OCI-M2 (cell line): ENCODE measurements around the gene MKX.
"Not testable (repeated sequence)": the region's sequence is repeated elsewhere in the genome, so short reads cannot be mapped to it uniquely, and the experiment has no call there.

Experiments used
- DNase-seq: peaks from one replicate; lab custom pipeline; 2025; ENCODE audit not compliant: unreplicated experiment; lab: John Stamatoyannopoulos, UW

The MKX gene

DNA sequence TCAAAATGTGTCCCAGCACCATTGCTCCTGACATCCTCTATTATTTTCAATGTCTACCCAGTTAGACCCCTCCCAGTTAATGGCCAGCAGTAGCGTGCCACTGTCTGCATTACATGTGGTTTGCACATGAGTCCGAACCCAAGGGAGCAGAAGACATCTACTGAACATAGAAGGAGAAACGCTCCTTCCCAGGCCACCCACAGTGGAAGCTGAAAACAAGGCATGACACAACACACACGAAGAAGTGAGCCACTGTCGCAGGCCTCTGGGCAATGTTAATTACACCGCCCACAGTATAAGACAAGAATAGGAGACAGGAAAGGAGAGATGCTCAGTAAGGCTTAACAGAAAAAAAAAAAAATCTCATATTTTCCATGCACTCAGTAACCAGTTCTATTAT lies 50.5 kb downstream of the MKX start:
- no peak for DNase-seq

GRCh38 chr10:27692663-27693062 lies 53.0 kb downstream of the MKX start:
- DNase-seq: no peak

GRCh38 chr10:27688991-27689390 lies 56.6 kb downstream of the MKX start:
- DNase-seq: no peak

GRCh38 chr10:27688276-27688675 lies 57.3 kb downstream of the MKX start:
- DNase-seq: no peak

DNA sequence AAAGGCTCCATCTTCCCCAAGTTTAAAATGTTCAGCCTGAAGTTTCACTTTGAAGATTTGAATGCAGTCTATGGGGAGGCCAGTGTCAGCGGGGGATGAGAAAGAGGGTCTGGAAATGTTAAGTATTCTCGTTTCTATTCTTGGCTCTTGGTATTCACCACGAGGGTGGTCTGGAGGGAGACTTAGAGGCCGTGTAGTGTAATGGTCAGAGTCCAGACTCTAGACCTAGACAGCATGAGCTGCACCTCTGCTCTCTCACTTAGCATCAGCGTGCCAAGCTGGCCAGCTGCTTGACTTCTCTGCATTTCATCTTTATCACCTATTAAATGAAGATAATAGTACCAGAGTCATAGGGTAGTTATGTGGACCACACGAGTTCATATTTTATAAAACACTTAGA lies 57.9 kb downstream of the MKX start:
- DNase-seq: no peak

- no peak for DNase-seq
Observed at GRCh38 chr10:27687326-27687725, 58.3 kb downstream of the MKX start.

- DNase-seq: no peak
Observed at GRCh38 chr10:27685681-27686080, 59.9 kb downstream of the MKX start.

- DNase-seq: no peak
Observed at GRCh38 chr10:27683226-27683625, 62.4 kb downstream of the MKX start.

GRCh38 chr10:27681795-27682194 lies 63.8 kb downstream of the MKX start:
- not testable (repeated sequence) for DNase-seq

DNA sequence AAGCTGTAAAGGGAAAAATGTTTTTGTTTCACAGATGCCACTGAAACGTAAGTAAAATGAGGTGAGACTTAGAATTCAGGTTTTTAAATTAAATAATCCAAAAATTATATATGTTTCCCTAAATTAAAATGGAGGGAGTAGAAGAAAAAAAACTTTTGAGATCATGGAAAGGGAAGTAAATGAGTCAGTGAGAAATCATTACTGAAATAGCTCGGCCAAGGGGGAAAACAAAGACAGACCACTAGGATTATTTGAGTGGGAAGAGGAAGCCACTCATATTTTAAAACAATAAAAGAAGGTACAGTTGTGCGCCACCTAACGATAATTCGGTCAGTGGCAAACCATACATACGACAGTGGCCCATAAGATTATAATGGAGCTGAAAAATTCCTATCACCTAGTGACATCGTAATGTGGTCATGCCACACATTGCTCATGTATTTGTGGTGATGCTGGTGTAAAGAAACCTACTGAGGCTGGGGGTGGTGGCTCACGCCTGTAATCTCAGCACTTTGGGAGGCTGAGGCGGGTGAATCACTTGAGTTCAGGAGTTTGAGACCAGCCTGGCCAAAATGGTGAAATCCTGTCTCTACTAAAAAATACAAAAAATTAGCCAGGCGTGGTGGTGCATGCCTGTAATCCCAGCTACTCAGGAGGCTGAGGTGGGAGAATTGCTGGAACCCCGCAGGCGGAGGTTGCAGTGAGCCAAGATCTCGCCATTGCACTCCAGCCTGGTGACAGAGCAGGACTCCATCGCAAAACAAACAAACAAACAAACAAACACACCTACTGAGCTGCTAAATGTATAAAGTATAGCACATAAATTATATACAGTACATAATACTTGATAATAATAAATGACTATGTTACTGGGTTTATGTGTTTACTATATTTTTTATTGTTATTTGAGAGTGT lies 64.7 kb downstream of the MKX start:
- no peak for DNase-seq

- no peak for DNase-seq
Observed at GRCh38 chr10:27680006-27680557, 65.5 kb downstream of the MKX start.

DNA sequence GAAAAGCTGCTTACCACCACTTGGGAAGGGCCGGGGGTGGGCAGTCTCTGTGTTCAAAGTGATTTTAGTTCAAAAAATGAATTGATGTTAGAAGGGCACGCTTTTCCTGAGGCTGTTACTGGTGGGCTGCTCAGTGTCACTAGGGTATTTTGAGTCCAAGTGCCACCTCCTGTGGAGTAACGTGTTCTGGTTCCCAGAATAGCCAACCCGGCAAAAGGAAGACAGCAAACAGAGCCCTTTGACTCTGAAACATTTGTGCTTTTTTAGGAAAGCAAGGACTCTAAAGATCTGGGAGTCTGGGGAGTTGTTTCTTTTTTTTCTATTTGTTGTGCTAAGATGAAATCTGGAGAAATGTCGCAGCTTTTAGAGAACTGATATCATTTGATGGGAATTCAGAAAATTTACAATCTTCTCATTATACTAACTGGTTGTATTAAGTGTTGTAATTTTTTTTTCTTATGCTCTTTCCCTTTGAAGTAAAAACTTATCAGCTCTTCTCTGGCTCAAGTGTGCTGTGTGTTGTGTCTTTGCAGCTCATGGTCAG lies 66.2 kb downstream of the MKX start:
- DNase-seq: no peak

GRCh38 chr10:27678166-27678565 lies 67.5 kb downstream of the MKX start:
- no peak for DNase-seq

DNA sequence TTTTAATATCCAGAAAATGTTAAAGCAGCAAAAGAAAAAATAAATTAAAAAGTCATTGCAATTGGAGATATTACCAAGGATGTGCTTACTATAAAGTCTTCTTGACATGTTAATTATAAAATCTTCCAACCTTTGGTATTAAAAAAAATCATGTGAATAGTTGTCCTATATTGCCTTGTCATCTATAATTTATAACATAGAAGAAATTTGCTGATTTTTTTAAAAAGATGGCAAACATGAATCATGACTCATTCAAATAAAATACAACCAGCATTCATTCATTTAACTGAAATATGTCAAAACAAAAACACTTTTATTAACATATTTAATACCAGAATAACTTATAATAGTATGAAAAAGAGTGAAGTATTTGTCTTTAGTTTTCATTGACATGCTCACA lies 72.6 kb downstream of the MKX start:
- DNase-seq: no peak

DNA sequence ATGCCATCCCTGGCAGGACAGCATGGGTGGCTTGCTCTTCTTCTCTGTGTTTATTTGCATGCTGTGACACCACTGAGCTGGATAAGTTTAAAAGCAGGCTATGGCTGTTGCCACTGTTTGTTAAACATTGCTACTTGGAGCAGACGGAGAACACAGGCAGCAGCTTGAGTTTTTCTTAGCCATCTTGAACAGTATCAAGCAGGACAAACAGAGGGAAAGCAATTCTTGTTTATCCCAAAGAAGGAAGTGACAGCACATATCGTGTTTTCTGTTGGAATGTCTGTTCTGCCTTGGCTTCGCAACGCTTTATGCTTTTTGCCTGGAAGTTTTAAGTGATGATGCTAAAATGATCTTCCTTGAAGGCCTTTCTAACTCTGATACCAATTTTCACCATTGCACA lies 73.8 kb downstream of the MKX start:
- DNase-seq: no peak

DNA sequence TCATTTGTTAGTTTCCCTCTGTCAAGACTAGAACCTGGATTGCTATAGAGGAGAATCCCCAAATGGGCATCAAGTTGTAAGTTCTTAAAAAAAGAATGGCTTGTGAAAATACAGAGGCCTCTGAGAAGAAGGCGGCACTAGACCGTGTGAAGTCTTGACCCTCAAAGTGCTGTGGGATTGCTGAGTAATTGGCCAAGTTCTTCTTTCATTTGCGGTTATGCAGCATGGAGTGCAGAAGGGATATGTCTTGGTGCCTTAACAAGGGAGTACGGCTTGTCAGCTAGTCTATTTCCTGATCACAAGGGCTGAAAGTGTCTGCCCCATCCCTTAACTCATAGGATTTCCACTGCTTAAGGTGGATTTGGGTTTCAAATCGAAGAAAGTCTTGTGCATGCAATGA lies 81.2 kb downstream of the MKX start:
- no peak for DNase-seq

DNA sequence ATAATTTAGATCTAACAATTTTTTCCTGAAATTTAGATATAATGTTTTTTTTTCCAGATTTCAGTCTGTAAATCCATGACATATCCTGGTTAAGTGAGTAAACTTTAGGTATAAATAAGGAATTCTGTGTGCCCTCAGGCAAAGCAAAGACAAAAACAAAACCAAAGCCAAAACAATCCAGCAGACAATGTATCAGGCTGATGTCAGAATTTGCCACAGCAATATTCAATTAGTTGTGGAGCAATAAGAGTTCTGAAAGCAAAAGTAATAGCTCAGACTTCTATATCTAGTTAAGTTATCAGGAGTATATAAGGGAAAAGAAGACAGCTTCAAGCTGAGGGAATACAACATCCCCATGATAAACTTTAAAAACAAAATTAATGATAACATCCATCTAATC lies 82.0 kb downstream of the MKX start:
- no peak for DNase-seq

GRCh38 chr10:27661514-27662286 lies 83.9 kb downstream of the MKX start:
- no peak for DNase-seq

- no peak for DNase-seq
Observed at GRCh38 chr10:27660711-27661110, 84.9 kb downstream of the MKX start.

- no peak for DNase-seq
Observed at GRCh38 chr10:27660268-27660667, 85.4 kb downstream of the MKX start.

- DNase-seq: no peak
Observed at GRCh38 chr10:27659786-27660185, 85.8 kb downstream of the MKX start.

DNA sequence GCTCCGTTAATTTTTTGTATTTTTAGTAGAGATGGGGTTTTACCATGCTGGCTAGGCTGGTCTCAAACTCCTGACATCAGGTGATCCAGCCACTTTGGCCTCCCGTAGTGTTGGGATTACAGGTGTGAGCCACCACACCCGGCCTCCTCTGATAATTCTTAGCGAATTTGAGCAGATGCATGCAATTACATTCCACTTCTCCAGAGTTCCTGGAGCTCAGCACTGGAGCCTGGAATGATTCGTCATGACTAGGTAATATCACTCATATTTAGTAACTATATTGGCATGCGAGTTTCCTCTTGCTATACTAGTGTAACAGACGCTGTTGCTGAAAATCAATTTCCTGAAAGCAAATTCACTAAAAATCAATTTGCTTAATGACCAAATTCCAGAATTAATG lies 86.8 kb downstream of the MKX start:
- no peak for DNase-seq
